DMS79 treated with DMSO at 0.1 percent for 48 hours (cell line): ENCODE data around the gene TTYH2.

Experiments
- DNase-seq: peaks from one replicate; lab custom pipeline; 2025; lab: John Stamatoyannopoulos, UW

Gene TTYH2

GRCh38 chr17:74290340-74290739, 77.0 kb downstream of the TTYH2 start:
- no peak for DNase-seq

- no peak for DNase-seq
Observed at GRCh38 chr17:74292495-74292894, 79.1 kb downstream of the TTYH2 start.

- no peak for DNase-seq
Observed at GRCh38 chr17:74295625-74296547, 82.5 kb downstream of the TTYH2 start.

GRCh38 chr17:74296548-74296936, 83.2 kb downstream of the TTYH2 start:
- DNase-seq = no peak

- no peak for DNase-seq
Observed at GRCh38 chr17:74297941-74298340, 84.6 kb downstream of the TTYH2 start.

- no peak for DNase-seq
Observed at GRCh38 chr17:74298778-74299177, 85.4 kb downstream of the TTYH2 start.

GRCh38 chr17:74299226-74300009, 86.0 kb downstream of the TTYH2 start:
- no peak for DNase-seq

- DNase-seq = peak; percentile 13
Observed at GRCh38 chr17:74303305-74303704, 89.9 kb downstream of the TTYH2 start.

GRCh38 chr17:74304184-74304583, 90.8 kb downstream of the TTYH2 start:
- no peak for DNase-seq

- peak; percentile 3 for DNase-seq
Observed at GRCh38 chr17:74305865-74306654, 92.7 kb downstream of the TTYH2 start.

GRCh38 chr17:74307984-74308773, 94.8 kb downstream of the TTYH2 start:
- DNase-seq = no peak

- DNase-seq = no peak
Observed at GRCh38 chr17:74309902-74310301, 96.5 kb downstream of the TTYH2 start.
